PC-3 (cell line): ENCODE data around the gene AUH. TPM values are rescaled to one million over a fixed set of nuclear protein-coding genes. Genes with fewer than 3 reads are reported as not detected.

Experiments
- ATAC-seq: fragments of 200-7000 bp; cut with Tn5 transposase; 2 replicates; pipeline ENCODE4 v1.9.1; 2020; ENCODE audit warnings: mild to moderate bottlenecking, moderate library complexity
- BruUV-seq: library from RNA; stranded (reverse); fragments of 400-500 nt; replicated peaks from 2 replicates; lab custom pipeline; 2021; lab: Mats Ljungman, UMichigan
- CTCF ChIA-PET: fragments of 300-600 bp; sonication (Branson Sonifier 250); formaldehyde crosslinking; loops from one replicate; lab custom pipeline; 2022; ENCODE audit warnings: antibody characterized with exemption; lab: Charles Lee
- POLR2A ChIA-PET: fragments of 300-600 bp; sonication (Branson Sonifier 250); formaldehyde crosslinking; loops from one replicate; lab custom pipeline; 2022; ENCODE audit warnings: antibody characterized with exemption; ENCODE audit not compliant: unreplicated experiment; lab: Charles Lee
- DNase-seq: peaks from one replicate; pipeline ENCODE4 v3.0.0-alpha.2; 2015
- H2AFZ ChIP-seq: fragments of 300-600 bp; sonication (generic); 2 replicates; pipeline ENCODE4 v1.6.0; 2016; ENCODE audit warnings: antibody characterized with exemption, low read length
- H3F3A ChIP-seq: fragments of 300-600 bp; sonication (generic); one replicate; pipeline ENCODE4 v1.6.0; 2017; ENCODE audit warnings: antibody characterized with exemption, low read length, control low read depth, mild to moderate bottlenecking; ENCODE audit not compliant: unreplicated experiment
- H3K27ac ChIP-seq: fragments of 300-600 bp; sonication (generic); 2 replicates; pipeline ENCODE4 v1.5.1; 2016; ENCODE audit warnings: mild to moderate bottlenecking, low read length
- H3K27me3 ChIP-seq: fragments of 300-600 bp; sonication (generic); 2 replicates; pipeline ENCODE4 v1.6.1; 2016; ENCODE audit warnings: low read length, mixed read lengths
- H3K36me3 ChIP-seq: fragments of 300-600 bp; sonication (generic); 2 replicates; pipeline ENCODE4 v1.6.1; 2016; ENCODE audit warnings: low read depth, mixed run types, low read length, mixed read lengths
- H3K4me1 ChIP-seq: fragments of 300-600 bp; sonication (generic); 2 replicates; pipeline ENCODE4 v1.5.1; 2016; ENCODE audit warnings: low read length; ENCODE audit not compliant: insufficient read depth
- H3K4me2 ChIP-seq: fragments of 300-600 bp; sonication (generic); 2 replicates; pipeline ENCODE4 v1.6.0; 2016; ENCODE audit warnings: low read length
- H3K4me3 ChIP-seq: fragments of 300-600 bp; sonication (generic); 2 replicates; pipeline ENCODE4 v1.5.1; 2016; ENCODE audit warnings: mild to moderate bottlenecking, low read length, mixed read lengths
- H3K79me2 ChIP-seq: fragments of 300-600 bp; sonication (generic); 2 replicates; pipeline ENCODE4 v1.6.1; 2017; ENCODE audit warnings: low read length, mixed read lengths
- H3K9ac ChIP-seq: fragments of 300-600 bp; sonication (generic); 2 replicates; pipeline ENCODE4 v1.6.0; 2016; ENCODE audit warnings: mild to moderate bottlenecking, low read length
- H3K9me2 ChIP-seq: fragments of 300-600 bp; sonication (generic); replicated peaks from 2 replicates; pipeline ENCODE4 v1.6.1; 2016; ENCODE audit warnings: mixed run types, low read length, mixed read lengths
- H3K9me3 ChIP-seq: fragments of 300-600 bp; sonication (generic); 2 replicates; pipeline ENCODE4 v1.6.1; 2016; ENCODE audit warnings: low read length, mixed read lengths
- H4K20me1 ChIP-seq: fragments of 300-600 bp; sonication (generic); 2 replicates; pipeline ENCODE4 v1.6.1; 2016; ENCODE audit warnings: low read length, mixed read lengths
- EZH2 ChIP-seq: fragments of 300-600 bp; sonication (generic); IDR thresholded peaks from one replicate; pipeline ENCODE4 v1.6.1; 2017; ENCODE audit warnings: antibody characterized with exemption, mild to moderate bottlenecking, low read length; ENCODE audit not compliant: unreplicated experiment
- EZH2phosphoT487 ChIP-seq: fragments of 300-600 bp; sonication (generic); IDR thresholded peaks from 2 replicates; pipeline ENCODE4 v1.6.1; 2018; ENCODE audit warnings: mild to moderate bottlenecking, antibody characterized with exemption, low read length, borderline replicate concordance
- intact Hi-C: fragments of 100-400 bp; cut with micrococcal nuclease; formaldehyde crosslinking; loops from 2 replicates; pipeline ENCODE4 v1.9.0; 2023
- total RNA-seq: library from RNA; depleted of rRNA; stranded (reverse); fragments of >200 nt; gene quantifications from 2 replicates; pipeline ENCODE4 v1.2.3, GENCODE V29; 2014
- TF ChIP-seq, protein P1 (sequence below): fragments of 300-600 bp; sonication (generic); conservative IDR thresholded peaks from 2 replicates; pipeline ENCODE4 v1.5.1; 2017; ENCODE audit warnings: antibody characterized with exemption, low read depth, mild to moderate bottlenecking, low read length

AUH gene
- total RNA-seq, 1 experiment from 2014 or later: 30.4 TPM

DNA sequence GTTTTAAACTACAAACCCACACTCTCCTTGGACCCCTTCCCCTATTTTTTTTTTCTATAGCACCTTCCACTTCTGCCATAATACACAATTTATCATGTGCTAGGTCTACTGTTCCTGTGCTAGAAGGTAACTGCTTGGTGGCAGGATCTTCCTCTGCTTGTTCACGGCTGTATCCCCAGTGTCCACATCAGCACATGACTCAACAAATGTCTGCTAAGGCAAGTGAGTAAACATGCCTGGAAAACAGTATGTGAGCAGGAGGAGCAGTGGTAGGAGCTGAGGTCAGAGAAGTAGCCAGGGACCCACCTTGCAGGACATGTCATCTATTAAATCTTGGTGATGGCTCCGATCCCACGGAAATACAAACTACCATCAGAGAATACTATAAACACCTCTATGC, 79.4 kb downstream of the AUH start:
- peaks cover 32% of the 10 kb centered on the region for H3K4me1 ChIP-seq
- CTCF ChIA-PET: no interaction called here
- no TSS peak for BruUV-seq
- H3K9ac ChIP-seq: no peak overlapping the region
- H4K20me1 ChIP-seq: no peaks in the 10 kb centered on the region
- intact Hi-C loops: no loop called here
- no peak overlapping the region for H2AFZ ChIP-seq
- H3K4me3 ChIP-seq: no peak overlapping the region
- DNase-seq (peak; percentile 53), ATAC-seq (peak; percentile 78)
- no peaks in the 10 kb centered on the region for H3K79me2 ChIP-seq
- no peak overlapping the region for H3K27ac ChIP-seq
- H3K27me3 ChIP-seq: no peaks in the 10 kb centered on the region
- TF ChIP-seq, protein P1, sequence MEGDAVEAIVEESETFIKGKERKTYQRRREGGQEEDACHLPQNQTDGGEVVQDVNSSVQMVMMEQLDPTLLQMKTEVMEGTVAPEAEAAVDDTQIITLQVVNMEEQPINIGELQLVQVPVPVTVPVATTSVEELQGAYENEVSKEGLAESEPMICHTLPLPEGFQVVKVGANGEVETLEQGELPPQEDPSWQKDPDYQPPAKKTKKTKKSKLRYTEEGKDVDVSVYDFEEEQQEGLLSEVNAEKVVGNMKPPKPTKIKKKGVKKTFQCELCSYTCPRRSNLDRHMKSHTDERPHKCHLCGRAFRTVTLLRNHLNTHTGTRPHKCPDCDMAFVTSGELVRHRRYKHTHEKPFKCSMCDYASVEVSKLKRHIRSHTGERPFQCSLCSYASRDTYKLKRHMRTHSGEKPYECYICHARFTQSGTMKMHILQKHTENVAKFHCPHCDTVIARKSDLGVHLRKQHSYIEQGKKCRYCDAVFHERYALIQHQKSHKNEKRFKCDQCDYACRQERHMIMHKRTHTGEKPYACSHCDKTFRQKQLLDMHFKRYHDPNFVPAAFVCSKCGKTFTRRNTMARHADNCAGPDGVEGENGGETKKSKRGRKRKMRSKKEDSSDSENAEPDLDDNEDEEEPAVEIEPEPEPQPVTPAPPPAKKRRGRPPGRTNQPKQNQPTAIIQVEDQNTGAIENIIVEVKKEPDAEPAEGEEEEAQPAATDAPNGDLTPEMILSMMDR: no peak
- no peak for TF ChIP-seq EZH2phosphoT487
- no peak for TF ChIP-seq EZH2
- H3K4me2 ChIP-seq: no peak overlapping the region
- POLR2A ChIA-PET: no interaction called here
- no peaks in the 10 kb centered on the region for H3K36me3 ChIP-seq
- no peaks in the 10 kb centered on the region for H3F3A ChIP-seq
- H3K9me2 ChIP-seq: no peaks in the 10 kb centered on the region
- no peaks in the 10 kb centered on the region for H3K9me3 ChIP-seq

- no peak overlapping the region for H3K27ac ChIP-seq
- H3K4me2 ChIP-seq: no peak overlapping the region
- H3K4me3 ChIP-seq: no peak overlapping the region
- H3K9me3 ChIP-seq: no peaks in the 10 kb centered on the region
- no peaks in the 10 kb centered on the region for H4K20me1 ChIP-seq
- DNase-seq: no peak
- intact Hi-C loops: no loop called here
- TF ChIP-seq, protein P1: no peak
- TF ChIP-seq EZH2phosphoT487 (no peak), EZH2 (no peak)
- H3K36me3 ChIP-seq: no peaks in the 10 kb centered on the region
- peaks cover 19% of the 10 kb centered on the region for H3K4me1 ChIP-seq
- H2AFZ ChIP-seq: no peak overlapping the region
- POLR2A ChIA-PET: no interaction called here
- no peak overlapping the region for H3K9ac ChIP-seq
- no peaks in the 10 kb centered on the region for H3K27me3 ChIP-seq
- H3K9me2 ChIP-seq: no peaks in the 10 kb centered on the region
- CTCF ChIA-PET: no interaction called here
- BruUV-seq: no TSS peak
- H3F3A ChIP-seq: no peaks in the 10 kb centered on the region
- no peaks in the 10 kb centered on the region for H3K79me2 ChIP-seq
- ATAC-seq: no peak
These were observed 82.2 kb downstream of the AUH start for GRCh38 chr9:91279296-91280204.

- H3K4me3 ChIP-seq: no peak overlapping the region
- TF ChIP-seq EZH2phosphoT487 (no peak), EZH2 (no peak)
- TF ChIP-seq, protein P1: no peak
- no peaks in the 10 kb centered on the region for H3K36me3 ChIP-seq
- no peak overlapping the region for H3K9ac ChIP-seq
- no peaks in the 10 kb centered on the region for H3F3A ChIP-seq
- intact Hi-C loops: no loop called here
- no peak for DNase-seq
- no peaks in the 10 kb centered on the region for H3K9me3 ChIP-seq
- no peaks in the 10 kb centered on the region for H3K79me2 ChIP-seq
- peaks cover 15% of the 10 kb centered on the region; the same call in 1 of the 2 replicates for H3K4me1 ChIP-seq
- no peaks in the 10 kb centered on the region for H3K9me2 ChIP-seq
- H2AFZ ChIP-seq: no peak overlapping the region
- BruUV-seq: no TSS peak
- no peak overlapping the region for H3K4me2 ChIP-seq
- H4K20me1 ChIP-seq: no peaks in the 10 kb centered on the region
- ChIA-PET POLR2A (no interaction called here), CTCF (no interaction called here)
- ATAC-seq: no peak
- H3K27ac ChIP-seq: no peak overlapping the region
- no peaks in the 10 kb centered on the region for H3K27me3 ChIP-seq
These were observed 85.2 kb downstream of the AUH start for GRCh38 chr9:91276513-91276912.
